ENCODE measurements around the gene ADAM30. TPM values are rescaled to one million over a fixed set of nuclear protein-coding genes. Genes with fewer than 3 reads are reported as not detected.

The ADAM30 gene
- total RNA-seq: not detected

DNA sequence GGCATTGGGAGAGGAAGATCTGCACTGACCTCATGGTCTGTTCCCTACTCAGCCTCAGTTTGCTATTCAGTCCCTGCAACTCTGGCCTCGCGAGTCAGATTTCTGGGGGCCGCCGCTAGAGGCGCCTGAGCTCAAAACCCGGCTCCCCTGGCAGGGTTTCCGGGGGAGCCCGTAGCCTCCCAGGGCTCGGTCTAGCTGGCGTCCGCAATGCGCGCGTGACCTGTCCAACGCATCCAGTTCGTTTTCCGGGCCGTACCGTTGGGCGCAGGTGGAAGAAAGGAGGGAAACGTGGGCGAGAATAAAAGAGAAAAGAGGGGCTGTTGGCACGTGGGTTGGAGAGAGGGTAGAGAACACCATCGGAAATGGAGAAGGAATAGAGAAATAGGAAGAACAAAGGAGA lies at the start of gene ADAM30:
TSS of gene ADAM30 (minus strand) at position 213 of the 400 bp plus-strand sequence. CDS start at position 34, 179 bp downstream.
- intact Hi-C loops (cut with DNase I): no loop called here
- ATAC-seq (no peak), DNase-seq (ENCODE audit: low spot score) (no peak)

DNA sequence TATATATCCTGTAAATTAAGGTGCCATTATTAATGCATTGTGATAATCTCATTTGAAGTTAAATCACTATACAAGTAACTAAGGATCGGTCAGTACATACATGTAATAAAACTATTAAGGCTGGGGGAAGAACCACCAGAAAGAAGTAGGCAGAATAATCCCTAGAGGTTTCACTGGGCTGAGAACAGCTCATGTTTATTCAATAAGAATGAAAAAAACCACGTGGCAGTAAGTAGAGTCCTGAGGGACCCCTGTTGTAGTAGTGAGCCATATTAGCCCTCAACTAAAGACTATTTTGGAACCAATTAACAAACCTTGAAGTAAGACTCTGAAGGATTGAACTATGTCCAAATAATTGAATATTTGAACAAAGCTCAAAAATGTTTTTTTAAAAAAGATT lies 46.9 kb upstream of the ADAM30 start:
- no peak for ATAC-seq
- intact Hi-C loops (cut with DNase I): no loop called here
- DNase-seq (ENCODE audit: low spot score): no peak

DNA sequence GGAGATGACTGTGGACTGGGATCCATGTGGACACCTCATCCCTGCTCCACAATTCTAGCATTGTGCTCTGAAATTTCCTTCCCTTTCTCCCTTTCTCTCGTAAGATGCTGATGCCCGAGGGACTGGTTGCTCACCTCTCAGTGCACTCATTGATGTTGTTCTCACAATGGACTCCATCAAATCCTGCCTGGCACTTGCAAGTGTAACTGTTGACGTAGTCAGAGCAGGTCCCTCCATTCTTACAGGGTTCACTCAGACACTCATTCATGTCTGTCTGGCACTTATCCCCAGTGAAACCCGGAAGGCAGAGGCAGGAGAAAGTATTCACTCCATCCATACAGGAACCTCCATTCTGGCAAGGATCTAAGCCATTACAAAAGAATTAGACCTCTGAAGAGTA lies 45.1 kb upstream of the ADAM30 start:
- intact Hi-C loops (cut with DNase I): no loop called here
- ATAC-seq (no peak), DNase-seq (ENCODE audit: low spot score) (no peak)

DNA sequence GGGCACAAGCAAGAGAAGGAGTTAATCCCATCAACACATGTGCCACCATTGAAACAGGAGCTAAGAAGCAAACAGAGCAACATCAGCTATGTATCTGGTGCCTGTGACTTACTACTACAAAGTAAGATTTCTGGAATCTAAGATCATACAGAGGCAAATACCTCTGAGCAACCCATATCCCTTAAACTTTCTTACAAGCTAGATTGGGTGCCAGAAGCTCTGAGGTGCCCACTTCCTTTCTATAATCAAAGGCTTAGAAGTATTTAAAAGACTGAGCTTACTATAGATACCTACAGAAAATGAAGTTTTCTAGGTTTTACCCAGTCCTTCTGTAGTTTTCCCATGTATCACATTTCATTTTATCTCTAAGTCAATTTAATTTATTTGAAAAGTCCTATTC lies 44.4 kb upstream of the ADAM30 start:
- intact Hi-C loops (cut with DNase I): no loop called here
- DNase-seq (ENCODE audit: low spot score): no peak
- ATAC-seq: no peak

DNA sequence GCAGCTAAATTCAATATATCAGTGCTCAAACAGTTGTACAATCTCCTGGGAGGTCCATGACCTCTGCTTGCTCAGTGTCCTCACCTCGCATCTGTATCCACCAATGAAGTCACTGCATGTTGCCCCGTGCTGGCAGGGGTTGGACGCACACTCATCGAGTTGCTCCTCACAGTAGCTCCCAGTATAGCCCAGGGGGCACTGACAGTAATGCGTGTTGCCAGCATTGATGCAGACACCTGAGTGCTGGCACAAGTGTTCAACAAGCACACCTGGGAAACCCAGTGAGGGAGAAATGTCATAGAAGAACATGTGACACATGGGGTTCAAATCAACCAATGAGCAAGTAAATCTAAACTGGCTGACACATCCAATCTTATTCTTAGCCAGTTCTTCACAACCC lies 40.9 kb upstream of the ADAM30 start:
- DNase-seq (ENCODE audit: low spot score) (no peak), ATAC-seq (no peak)
- intact Hi-C loops (cut with DNase I): no loop called here

DNA sequence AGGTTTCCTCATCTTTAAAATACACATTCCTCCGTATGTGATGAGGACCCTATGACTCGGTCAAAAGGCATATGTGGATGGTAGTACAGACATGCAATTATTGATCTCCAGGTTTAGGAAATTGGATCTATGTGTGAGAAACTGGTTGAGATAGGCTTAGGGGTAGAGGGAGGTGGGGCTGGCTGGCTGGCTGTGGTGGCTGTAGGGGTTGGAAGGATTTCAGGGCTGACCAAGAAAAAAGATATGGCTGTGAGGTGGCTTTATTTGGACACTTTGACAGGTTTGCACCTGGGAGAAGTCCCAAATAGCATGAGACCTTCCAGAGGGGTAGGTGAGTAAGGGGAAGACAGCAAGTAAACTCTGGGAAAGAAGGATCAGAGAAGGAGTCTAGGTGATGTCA lies 39.6 kb upstream of the ADAM30 start:
- intact Hi-C loops (cut with DNase I): no loop called here
- DNase-seq (ENCODE audit: low spot score) (no peak), ATAC-seq (no peak)

DNA sequence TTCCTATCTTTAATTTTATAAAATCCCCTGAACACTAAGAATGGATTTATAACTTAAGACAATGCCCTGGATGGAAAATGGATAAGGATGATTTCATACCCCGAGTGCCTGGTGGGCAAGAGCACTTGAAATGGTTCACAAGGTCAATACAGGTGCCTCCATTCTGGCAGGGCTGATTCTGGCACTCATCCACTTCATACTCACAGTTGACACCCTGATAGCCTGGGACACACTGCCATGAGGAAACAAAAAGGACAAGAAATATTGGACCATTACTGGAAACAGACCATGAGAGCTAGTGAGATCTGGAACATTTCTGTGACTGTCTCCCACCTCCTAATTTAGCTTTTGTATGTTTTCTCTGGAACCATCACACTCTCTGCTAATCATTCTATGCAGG lies 39.1 kb upstream of the ADAM30 start:
- intact Hi-C loops (cut with DNase I): no loop called here
- no peak for ATAC-seq

DNA sequence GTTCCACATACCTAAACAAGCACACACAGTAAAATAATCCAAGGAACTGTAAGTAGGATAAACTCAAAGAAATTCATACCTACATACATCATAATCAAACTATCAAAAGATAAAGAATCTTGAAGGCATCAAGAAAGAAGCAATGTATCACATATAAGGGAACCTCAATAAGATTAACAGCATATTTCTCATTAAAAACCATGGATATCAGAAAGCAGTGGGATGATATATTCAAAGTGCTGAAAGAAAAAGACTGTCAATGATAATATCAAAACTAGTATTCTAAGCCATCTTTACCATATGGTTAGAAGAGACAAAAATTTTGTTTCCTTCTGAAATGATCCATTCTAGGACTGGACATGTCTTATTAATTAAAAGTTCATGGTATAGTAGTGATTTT lies 37.1 kb upstream of the ADAM30 start:
- intact Hi-C loops (cut with DNase I): no loop called here
- ATAC-seq: no peak
- DNase-seq (ENCODE audit: low spot score): no peak

More for the DNA sequence above, 39.1 kb upstream of the ADAM30 start:
- DNase-seq (ENCODE audit: low spot score): no peak

DNA sequence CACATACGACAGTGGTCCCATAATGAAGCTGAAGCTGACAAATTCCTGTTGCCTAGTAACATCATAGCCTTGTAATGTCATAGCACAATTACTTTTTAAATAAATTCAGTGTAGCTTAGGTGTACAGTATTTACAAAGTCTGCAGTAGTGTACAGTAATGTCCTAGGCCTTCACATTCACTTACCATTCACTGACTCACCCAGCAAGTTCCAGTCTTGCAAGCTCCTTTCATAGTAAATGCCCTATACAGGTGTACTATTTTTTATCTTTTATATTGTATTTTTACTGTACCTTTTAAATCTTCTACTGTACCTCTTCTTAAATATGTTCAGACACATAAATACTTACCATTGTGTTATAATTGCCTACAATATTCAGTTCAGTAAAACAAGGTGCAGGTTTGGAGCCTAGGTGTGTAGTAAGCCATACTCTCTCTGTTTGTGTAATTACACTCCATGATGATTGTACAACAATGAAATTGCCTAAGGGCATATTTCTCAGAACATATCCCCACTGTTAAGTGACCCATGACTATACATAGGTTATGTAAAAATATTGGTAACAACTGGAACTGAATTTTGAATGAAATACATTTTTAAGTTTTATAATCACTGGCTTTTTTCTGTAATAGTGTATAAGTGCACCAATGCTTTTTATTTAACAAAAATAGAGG lies 33.5 kb upstream of the ADAM30 start:
- DNase-seq (ENCODE audit: low spot score) (no peak), ATAC-seq (no peak)
- intact Hi-C loops (cut with DNase I): no loop called here

DNA sequence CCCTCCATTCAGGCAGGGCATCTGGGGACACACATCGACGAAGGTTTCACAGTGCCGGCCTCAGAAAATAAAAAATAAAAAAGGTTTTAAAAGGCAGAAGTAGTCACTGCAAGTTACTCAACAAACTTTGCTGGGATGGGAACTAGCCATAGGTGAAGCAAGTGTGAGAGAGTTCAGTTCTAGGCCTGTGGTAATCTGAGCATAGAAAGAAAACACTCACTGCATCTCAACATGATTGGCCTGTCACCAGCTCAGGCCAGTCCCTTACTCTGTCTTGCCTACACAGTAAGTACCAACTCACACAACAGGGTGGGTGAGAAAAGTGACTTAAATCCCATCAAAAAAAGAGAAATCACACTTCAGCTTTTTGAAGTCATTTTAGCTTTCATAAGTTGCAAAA lies 30.2 kb upstream of the ADAM30 start:
- ATAC-seq: no peak
- intact Hi-C loops (cut with DNase I): no loop called here
- no peak for DNase-seq (ENCODE audit: low spot score)

DNA sequence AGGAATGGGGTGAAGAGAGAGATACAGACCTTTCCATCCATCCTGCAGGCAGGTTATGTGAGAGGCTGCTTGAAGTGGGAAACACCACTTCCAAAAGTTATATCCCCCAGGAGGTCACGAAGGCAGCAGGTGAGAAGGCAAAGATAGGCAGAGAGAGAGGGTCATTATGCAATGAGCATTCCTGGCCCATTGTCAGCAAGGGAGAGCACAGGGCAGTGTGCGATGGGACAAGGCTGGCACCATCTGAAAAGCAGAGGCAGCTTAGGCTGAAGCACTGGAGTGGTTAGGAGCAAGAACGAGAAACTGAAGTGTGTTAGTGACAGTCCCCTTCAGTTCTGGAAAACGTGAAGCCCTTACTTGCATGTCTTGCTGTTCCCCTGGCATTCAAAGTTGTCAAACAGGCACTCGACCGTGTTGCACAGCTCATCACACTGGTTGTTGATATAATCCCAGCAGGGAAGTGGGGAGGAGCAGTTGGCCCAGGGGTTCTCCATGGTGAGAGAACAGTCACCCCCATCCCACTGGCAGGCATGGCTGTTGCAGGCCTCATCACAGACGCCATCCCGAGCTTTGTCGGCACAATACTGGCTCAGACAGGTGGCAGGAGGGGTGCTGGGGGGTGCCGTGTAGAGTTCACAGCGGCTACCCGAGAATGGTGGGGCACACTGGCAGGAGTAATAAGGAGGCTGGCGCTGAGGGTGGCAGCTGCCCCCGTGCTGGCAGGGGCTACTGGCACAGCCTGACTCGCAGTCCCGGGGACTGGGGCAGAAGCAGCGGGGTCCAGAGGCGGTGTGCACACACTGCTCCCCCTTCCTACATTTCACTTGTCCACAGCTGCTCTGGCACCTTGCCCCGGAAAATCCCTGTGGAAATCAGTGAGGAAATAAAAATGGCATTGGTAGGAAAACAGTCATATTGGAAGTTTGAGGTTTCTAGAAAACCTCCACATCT lies 28.9 kb upstream of the ADAM30 start:
- intact Hi-C loops (cut with DNase I): no loop called here
- no peak for DNase-seq (ENCODE audit: low spot score)
- ATAC-seq: peak; percentile 50

DNA sequence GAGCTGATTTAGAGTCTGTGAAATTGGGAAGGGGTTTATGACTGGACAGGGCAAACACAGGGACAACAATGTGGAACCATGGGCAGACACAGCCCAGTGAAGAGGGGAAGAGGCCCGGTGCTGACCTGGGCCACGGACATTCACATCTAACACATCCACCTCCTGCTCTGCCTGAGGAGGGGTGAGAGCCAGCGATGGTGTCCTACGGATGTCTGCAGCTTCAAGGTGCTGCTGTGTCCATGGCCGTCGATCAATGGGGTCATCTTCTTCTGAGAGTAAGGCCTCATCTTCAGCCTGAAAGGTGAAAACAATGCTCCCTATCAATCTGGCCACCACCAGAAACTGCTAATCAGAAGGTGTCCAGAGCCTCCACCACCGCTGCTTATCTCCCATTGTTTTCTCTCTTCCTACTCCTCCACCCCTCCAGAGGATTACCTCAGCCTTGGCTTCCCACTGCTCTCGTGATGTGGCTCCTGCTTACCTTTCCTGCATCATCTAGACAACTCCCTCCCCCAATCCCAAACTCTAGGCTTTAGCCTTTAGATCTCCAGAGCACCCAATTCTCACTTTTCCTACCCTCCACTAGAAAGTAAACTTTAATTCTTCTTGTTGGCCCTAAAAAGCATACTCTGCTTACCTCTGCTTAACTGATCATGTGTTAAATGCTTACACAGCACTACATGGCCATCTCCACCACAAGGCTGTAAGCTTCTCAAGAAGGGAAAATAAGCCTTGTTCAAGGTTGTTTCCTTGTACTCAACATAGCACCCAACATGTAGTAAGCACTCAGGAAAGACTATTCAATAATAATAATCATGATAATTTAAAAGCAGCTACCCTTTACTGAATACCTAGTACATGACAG lies 24.0 kb upstream of the ADAM30 start:
- intact Hi-C loops (cut with DNase I): no loop called here
- ATAC-seq: no peak
- no peak for DNase-seq (ENCODE audit: low spot score)

DNA sequence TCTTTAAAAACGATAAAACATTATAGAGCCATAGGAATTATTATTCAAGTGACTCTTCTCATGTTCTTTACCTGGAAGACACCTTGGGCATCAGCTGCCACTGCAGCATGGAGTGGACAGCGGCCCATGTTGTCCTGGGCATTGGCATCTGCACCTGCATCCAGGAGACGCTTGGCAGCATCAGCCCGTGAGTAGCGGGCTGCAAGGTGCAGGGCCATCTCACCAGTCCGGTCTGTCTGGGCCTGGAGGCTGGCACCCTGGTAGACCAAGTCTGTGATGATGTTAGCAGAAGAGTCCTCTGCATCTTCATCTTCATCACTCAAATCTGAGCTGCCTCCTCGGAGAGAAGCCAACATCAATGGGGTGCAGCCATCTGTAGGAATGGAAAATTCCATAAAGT lies 22.9 kb upstream of the ADAM30 start:
- DNase-seq (ENCODE audit: low spot score) (no peak), ATAC-seq (no peak)
- intact Hi-C loops (cut with DNase I): loop anchor here (5.0 kb wide), 1 partner anchor 1777 kb away; no protein-coding TSS in a partner anchor

DNA sequence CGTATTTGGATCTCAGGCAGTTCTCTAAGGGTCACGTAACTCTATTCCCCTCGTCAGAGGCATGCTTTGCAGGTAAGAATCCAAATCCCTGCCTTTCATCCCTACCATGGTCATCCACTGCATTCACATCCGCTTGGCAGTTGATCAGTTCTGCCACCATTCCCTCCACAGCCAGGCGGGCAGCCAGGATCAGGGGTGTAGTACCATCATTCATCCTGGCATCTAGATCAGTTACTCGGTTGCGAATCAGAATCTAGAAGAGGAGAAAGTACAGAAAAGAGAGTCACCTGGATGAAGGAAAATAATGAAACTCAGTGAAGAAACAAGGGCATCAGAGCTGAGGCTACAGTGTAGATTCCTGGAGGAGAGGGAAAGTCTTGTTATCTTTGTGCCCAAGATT lies 22.0 kb upstream of the ADAM30 start:
- DNase-seq (ENCODE audit: low spot score): no peak
- ATAC-seq: no peak
- intact Hi-C loops (cut with DNase I): loop anchor here (5.0 kb wide), 1 partner anchor 1776 kb away; no protein-coding TSS in a partner anchor

DNA sequence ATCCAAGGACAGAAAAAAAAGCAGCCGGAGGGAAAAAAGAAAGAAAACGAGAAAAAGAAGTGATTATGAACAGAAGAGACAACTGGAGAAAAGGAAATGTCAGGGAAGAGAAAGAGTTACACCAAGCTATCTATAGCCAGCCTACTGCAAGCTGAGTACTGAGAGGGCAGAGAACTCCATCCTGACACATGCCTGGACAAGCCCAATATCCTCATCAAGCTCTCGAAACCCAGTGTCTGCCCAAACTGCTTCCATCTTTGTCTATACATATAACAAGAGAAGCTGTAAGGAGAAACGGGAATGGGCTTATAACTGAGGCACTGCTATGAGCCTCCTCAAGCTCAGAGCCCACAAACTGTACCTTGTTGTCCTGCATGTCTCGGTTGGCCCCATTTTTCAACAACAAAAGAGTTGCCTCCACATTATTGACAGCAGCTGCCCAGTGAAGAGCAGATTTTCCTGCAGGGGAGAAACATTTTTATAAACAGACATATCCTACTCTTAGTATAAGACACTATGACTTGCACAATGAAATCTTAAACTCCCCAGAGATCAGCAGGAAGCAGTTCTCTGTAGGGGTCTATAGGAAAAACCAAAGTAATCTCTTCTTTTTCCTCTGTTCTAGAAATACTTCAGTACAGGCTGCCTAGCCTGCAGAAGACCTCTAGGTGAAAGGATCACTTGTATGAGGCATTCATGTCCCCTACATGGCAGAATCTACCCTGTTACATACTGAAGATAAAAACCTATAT lies 21.2 kb upstream of the ADAM30 start:
- no peak for ATAC-seq
- no peak for DNase-seq (ENCODE audit: low spot score)
- intact Hi-C loops (cut with DNase I): loop anchor here (5.0 kb wide), 1 partner anchor 1775 kb away; no protein-coding TSS in a partner anchor

DNA sequence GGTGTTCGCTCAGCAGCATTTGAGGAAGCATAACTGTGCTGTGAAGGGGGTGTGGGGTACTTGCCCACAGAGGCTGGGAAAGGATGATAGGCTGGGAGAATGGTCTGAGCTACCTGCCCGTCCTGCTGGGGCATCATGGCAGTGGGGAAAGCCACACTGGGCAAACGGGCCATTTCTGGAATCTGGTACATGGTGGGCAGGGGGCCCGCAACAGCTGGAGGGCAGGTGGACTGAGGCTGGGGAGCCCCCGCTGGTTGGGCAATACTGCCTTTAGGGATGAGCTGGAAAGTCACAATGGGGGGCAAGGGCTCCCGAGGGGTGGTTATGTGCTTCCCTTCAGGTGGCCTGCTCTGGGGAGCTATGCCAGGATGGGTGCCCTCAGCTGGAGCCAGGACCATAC lies 19.2 kb upstream of the ADAM30 start:
- DNase-seq (ENCODE audit: low spot score): no peak
- peak; percentile 23 for ATAC-seq
- intact Hi-C loops (cut with DNase I): loop anchor here (5.0 kb wide), 1 partner anchor 1773 kb away; no protein-coding TSS in a partner anchor

DNA sequence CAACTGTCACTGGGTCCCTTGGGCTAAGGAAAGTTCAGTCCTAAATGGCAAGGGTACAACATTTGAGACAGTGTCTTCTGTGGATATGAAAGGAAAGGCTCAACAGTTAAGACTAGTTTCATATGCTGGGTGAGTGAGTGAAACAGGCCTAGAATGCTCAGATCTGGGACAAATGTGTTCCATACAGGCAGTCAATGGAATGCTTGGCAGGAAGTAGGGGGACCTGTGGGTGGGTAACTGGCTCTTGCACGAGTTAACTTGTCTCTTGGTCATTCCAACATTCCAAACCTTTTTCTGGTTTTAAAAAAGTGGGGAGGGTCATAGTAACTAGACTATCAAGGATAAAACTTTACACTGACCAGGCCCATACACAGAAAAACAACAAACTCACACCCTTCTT lies 17.8 kb upstream of the ADAM30 start:
- intact Hi-C loops (cut with DNase I): no loop called here
- no peak for DNase-seq (ENCODE audit: low spot score)
- ATAC-seq: no peak

DNA sequence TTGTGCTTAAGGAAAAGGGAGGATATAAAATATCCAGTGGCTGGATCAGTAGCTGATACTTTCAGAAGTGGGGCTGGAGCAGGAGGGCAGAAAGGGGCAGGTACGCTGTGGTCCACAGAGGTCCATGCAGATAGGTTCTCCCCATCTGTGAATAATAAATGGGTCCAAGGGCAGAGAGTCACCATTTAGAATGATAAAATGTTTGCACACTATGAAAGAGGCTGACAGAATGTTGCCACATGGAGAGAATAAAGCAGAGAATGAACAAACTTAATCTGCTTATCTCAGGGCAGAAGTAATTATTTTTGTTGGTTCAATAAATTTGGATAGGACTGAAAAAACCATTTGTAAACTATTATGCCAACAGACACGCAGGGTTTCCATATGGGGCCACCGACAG lies 16.6 kb upstream of the ADAM30 start:
- intact Hi-C loops (cut with DNase I): no loop called here
- no peak for DNase-seq (ENCODE audit: low spot score)
- ATAC-seq: no peak

DNA sequence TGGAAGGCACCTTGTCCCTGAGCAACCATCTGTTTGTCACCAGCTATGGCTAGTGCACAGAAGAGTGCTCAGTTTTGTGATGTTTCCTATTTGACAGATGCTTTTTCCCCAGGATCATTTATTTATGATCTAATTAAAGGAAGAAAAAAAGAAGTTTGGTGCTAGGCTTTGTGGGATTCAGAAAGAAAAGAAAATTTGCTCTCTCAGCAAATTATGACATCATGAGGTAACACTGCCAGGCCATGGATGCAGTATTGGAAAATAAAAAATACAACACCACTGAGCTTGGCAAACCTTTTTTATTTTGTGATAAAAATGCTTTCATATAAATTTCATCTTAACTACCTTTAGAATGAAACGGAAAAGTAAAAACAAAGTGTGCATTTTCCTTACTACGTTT lies 15.5 kb upstream of the ADAM30 start:
- ATAC-seq: no peak
- intact Hi-C loops (cut with DNase I): no loop called here
- DNase-seq (ENCODE audit: low spot score): no peak
